CMK (cell line): ENCODE measurements around the gene MED13L.
"Not testable (repeated sequence)": the region's sequence is repeated elsewhere in the genome, so short reads cannot be mapped to it uniquely, and the experiment has no call there.

Experiments
- DNase-seq: peaks from one replicate; pipeline ENCODE4 v3.0.0-alpha.2; 2010; ENCODE audit warnings: low read depth

The MED13L gene

GRCh38 chr12:116246490-116247179 lies 30.9 kb downstream of the MED13L start:
- no peak for DNase-seq

- DNase-seq: no peak
Measured at GRCh38 chr12:116245189-116245588, 32.3 kb downstream of the MED13L start.

- no peak for DNase-seq
Measured at GRCh38 chr12:116244474-116245090, 32.9 kb downstream of the MED13L start.

GRCh38 chr12:116244001-116244400 lies 33.5 kb downstream of the MED13L start:
- DNase-seq: no peak

- no peak for DNase-seq
Measured at GRCh38 chr12:116242740-116243139, 34.8 kb downstream of the MED13L start.

GRCh38 chr12:116241157-116241759 lies 36.2 kb downstream of the MED13L start:
- DNase-seq: no peak

GRCh38 chr12:116238570-116239119 lies 38.8 kb downstream of the MED13L start:
- DNase-seq: not testable (repeated sequence)

- no peak for DNase-seq
Measured at GRCh38 chr12:116238149-116238548, 39.3 kb downstream of the MED13L start.

- no peak for DNase-seq
Measured at GRCh38 chr12:116236976-116237375, 40.5 kb downstream of the MED13L start.

- DNase-seq: no peak
Measured at GRCh38 chr12:116236148-116236731, 41.3 kb downstream of the MED13L start.

- not testable (repeated sequence) for DNase-seq
Measured at GRCh38 chr12:116234148-116234547, 43.3 kb downstream of the MED13L start.

- DNase-seq: no peak
Measured at GRCh38 chr12:116233669-116234068, 43.8 kb downstream of the MED13L start.

GRCh38 chr12:116227811-116228210 lies 49.7 kb downstream of the MED13L start:
- no peak for DNase-seq

- DNase-seq: no peak
Measured at GRCh38 chr12:116226026-116226425, 51.5 kb downstream of the MED13L start.

- DNase-seq: peak; percentile 8
Measured at GRCh38 chr12:116222358-116222757, 55.1 kb downstream of the MED13L start.

- DNase-seq: no peak
Measured at GRCh38 chr12:116220756-116221155, 56.7 kb downstream of the MED13L start.

- DNase-seq: no peak
Measured at GRCh38 chr12:116217045-116217735, 60.3 kb downstream of the MED13L start.

- no peak for DNase-seq
Measured at GRCh38 chr12:116216022-116216756, 61.3 kb downstream of the MED13L start.

- no peak for DNase-seq
Measured at GRCh38 chr12:116215023-116215422, 62.5 kb downstream of the MED13L start.

- DNase-seq: no peak
Measured at GRCh38 chr12:116213885-116214527, 63.5 kb downstream of the MED13L start.

GRCh38 chr12:116213014-116213413 lies 64.5 kb downstream of the MED13L start:
- DNase-seq: no peak
